ENCODE data around the gene STATH.
"Not testable (repeated sequence)": the region's sequence is repeated elsewhere in the genome, so short reads cannot be mapped to it uniquely, and the experiment has no call there.

Gene STATH, protein sequence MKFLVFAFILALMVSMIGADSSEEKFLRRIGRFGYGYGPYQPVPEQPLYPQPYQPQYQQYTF

DNA sequence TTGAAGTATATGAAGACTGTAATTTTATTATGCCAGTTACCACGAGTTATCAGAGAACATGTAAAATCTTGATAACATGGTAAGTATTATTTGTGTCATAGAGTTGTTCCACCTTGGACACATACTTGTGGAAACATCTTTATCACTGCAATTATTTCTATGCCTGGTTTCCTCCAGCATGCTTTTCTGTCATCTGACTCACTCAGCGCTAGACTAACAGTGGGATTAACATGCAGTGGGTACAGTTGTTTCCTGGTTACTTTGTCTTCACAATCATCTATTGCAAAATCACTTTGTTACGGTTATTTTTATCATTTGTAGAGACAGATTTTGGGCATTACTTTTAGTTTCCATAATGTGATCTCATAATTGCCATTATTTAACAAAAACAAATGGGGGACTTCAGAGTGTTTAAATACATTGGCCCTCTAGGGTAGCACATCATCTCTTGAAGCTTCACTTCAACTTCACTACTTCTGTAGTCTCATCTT is at the start of gene STATH:
Gene STATH, plus strand, starts transcription at position 441 of the 491 bp plus-strand sequence. CDS start 2,472 bp downstream, outside the sequence.
- no peak for DNase-seq

GRCh38 chr4:69951602-69952001 is 44.2 kb upstream of the STATH start:
- no peak for DNase-seq

- DNase-seq = no peak
Measured at GRCh38 chr4:69957209-69957608, 38.6 kb upstream of the STATH start.

- no peak for DNase-seq
Measured at GRCh38 chr4:69965628-69966027, 30.1 kb upstream of the STATH start, which contains the start of gene CSN2. TSS of gene CSN2 (minus strand) at chr4:69965728. CDS start at chr4:69960995, 4,733 bp downstream.

GRCh38 chr4:69970071-69970470 is 25.7 kb upstream of the STATH start:
- DNase-seq = no peak

- DNase-seq = no peak
Measured at GRCh38 chr4:69974631-69975030, 21.1 kb upstream of the STATH start.

DNA sequence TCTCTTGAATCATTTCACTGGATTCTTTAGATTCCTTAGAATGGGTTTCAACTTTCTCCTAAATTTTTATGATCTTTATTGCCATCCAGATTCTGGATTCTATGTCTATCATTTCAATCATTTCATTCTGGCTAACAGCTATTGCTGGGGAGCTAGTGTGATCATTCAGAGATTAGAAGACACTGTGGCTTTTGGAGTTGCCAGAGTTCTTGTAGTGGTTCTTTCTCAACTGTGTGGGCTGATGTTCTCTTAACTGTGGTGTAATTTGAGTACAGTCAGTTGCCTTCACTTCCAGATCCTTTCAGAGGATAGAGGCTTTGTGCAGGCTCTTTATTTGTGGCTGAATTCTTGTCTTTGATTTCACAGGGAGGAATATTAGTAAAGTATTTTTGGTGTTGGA is 18.2 kb upstream of the STATH start:
- DNase-seq = no peak

DNA sequence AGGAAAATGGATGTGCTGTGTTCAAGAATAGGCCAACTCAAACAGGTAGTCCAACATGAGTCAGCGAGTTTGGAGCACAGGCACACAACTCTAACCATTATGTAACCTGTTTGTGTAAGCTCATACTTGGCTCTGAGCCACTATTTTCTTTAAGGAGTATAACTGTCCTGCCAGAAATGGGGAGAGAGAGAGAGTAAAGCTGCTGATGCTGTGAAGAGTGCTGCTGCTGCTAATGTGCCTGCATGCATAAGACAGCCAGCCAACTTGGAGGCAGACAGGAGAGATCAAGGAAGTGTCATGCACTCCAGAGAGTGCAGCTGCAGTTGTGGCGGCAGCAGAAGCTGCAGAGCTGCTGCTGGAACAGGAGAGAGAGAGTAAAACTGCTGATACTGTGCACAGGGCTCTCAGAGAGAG is 11.7 kb upstream of the STATH start:
- DNase-seq = no peak

DNA sequence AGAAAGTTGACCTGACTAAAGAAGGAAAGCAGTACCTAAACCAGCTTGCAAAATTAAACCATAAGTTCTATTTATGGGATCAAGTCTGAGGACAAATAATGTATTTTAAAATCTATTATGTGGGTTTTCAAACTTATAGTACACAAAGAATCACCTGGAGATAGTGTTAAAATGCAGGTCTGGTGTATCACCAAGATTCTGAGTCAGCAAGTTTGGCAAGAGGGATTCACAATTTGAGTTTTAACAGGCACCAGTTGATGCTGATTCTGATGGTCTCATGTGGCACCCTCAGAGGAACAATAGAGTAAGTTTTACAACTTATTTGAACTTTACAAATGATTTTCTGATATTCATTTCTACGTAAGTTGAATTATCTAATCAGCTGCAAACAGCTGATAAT is 9.1 kb upstream of the STATH start:
- no peak for DNase-seq

DNA sequence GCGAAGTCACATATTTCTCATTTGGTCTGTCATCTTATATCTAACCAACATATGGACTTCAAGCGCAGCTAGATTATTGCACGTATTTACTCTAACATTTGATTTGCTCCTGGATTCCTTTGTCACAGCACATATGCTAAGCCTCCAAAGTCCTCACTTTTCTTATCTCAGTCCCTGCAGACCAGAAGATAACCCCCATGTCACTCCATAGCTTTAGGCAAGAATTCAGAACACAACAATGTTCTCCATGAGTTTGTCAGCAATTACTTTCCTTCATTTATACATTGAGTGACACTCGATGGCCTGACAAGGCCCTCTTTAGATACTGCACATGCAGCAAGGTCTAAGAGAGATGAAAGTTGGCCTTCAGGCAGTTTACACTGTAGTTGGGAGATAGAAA is 4.8 kb upstream of the STATH start:
- DNase-seq = no peak

DNA sequence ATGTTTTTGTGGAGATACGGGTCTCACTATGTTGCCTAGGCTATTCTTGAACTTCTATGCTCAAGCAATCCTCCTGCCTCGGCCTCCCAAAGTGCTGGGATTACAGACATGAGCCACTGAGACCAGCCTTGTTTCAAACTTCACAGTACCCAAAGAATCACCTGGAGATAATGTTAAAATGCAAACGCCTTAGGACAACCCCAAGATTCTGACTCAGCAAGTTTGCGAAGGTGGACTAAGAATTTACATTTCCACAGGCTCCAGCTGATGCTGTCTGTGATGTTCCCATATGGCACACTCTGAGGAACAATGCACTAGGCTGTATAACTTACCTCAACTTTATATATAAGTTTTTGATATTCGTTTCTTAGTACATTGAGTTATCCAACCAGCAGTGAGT is 984 bp upstream of the STATH start:
- no peak for DNase-seq

DNA sequence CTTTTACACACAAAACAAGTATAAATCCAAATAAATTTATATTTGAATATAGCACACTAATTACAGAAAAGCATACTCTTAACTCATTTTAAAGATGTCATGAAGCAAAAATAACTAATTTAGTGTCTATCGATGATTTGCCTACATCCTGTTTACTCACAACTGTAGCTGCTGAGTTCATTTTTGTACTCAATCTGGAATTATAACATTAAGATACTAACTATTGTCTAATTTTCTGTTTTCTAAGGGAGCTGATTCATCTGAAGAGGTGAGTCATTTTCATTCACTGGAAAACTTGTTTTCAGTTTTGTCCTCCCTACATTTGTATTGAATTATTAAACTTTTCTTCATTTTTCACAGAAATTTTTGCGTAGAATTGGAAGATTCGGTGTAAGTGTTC is 3.7 kb downstream of the STATH start:
- no peak for DNase-seq

DNA sequence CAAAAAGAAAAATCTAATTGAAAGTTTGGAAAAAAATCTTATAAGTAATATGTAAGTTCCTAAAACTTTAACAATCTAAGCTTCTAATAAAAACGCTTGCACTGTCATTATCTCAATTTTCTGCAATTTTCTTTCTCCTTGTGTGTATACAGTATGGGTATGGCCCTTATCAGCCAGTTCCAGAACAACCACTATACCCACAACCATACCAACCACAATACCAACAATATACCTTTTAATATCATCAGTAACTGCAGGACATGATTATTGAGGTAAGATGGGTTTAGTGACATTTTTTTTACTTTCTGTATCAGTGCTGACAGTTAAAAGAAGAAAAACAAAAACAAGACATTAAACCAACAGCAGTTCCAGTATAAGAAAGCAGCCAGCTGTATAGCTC is 4.9 kb downstream of the STATH start:
- no peak for DNase-seq

DNA sequence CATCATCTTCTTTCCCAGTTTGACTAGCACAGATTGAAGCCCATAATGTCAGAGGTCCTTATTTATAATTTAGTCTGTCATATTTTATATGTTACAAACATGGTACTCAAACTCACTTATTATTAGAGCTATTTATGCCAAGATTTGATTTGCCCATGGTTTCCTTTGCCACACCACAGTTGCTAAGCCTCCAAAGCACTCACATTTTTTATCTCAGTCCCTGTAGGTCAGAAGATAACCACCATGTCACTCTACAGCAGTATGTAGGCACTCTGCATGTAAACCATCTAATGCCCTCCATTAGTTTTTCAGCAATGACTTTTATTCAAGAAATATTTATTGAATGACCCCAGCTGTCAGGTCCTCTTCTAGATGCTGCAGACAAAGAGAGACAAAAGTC is 6.7 kb downstream of the STATH start:
- no peak for DNase-seq

DNA sequence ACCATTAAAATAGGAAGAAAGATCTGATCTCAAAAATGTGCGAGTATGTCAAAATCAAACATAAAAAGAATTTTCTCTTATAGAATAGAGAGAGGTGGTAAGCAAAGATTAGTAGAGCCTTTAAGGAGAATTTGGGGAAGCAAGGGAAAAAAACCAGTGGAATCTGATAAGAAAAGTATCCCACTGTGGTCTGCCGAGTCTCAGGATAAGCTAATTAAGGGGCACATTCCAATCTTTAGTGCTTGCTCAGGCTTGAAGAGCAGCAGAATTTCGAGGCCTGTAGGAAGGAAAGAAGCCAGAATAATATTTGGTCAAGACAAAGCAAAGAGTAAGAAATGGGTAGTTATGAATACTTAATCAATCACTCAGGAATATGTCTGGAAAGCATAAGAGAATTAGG is 13.0 kb downstream of the STATH start:
- DNase-seq = no peak

- not testable (repeated sequence) for DNase-seq
Measured at GRCh38 chr4:70019006-70019405, 23.2 kb downstream of the STATH start.

- no peak for DNase-seq
Measured at GRCh38 chr4:70023218-70023617, 27.5 kb downstream of the STATH start.

DNA sequence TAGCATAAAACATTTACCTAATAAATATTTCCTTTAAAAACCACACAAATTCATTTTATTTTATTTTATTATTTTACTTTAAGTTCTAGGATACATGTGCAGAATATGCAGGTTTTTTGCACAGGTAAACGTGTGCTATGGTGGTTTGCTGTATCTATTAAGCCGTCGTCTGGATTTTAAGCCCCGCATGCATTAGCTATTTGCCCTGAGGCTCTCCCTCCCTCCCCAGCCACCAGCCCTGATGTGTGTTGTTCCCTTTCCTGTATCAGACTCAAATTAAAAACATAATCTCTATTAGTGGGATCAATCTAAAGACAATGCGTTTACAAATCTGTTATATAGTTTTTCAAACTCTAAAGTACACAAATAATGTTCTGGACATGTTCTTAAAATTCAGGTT is 31.2 kb downstream of the STATH start:
- DNase-seq = no peak

- DNase-seq = not testable (repeated sequence)
Measured at GRCh38 chr4:70028159-70028558, 32.4 kb downstream of the STATH start, which contains the start of gene HTN3. TSS of gene HTN3 (plus strand) at chr4:70028459. CDS start at chr4:70030741, 2,282 bp downstream.

DNA sequence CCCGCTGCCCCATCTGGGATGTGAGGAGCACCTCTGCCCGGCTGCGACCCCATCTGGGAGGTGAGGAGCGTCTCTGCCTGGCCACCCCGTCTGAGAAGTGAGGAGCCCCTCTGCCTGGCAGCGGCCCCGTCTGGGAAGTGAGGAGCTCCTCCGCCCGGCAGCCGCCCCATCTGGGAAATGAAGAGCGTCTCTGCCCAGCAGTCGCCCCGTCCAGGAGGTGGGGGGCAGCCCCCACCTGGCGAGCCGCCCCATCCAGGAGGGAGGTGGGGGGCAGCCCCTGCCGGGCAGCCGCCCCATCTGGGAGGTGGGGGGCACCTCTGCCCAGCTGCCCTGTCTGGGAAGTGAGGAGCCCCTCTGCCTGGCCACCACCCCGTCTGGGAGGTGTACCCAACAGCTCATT is 41.8 kb downstream of the STATH start:
- not testable (repeated sequence) for DNase-seq

DNA sequence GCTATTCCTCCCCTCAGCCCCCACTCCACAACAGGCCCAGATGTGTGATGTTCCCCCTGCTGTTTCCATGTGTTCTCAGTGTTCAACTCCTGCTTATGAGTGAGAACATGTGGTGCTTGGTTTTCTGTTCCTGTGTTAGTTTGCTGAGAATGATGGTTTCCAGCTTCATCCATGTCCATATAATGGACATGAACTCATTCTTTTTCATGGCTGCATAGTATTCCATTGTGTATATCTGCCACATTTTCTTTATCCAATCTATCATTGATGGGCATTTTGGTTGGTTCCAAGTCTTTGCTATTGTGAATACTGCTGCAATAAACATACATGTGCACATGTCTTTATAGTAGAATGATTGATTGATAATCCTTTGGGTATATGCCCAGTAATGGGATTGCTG is 44.2 kb downstream of the STATH start:
- DNase-seq = not testable (repeated sequence)

- DNase-seq = no peak
Measured at GRCh38 chr4:70041652-70042286, 46.0 kb downstream of the STATH start.

GRCh38 chr4:70050138-70050537 is 54.4 kb downstream of the STATH start, which contains the start of gene HTN1:
TSS of gene HTN1 (plus strand) at chr4:70050438. CDS start at chr4:70053077, 2,639 bp downstream.
- not testable (repeated sequence) for DNase-seq

Measured in activated effector memory CD4-positive, alpha-beta T cell treated with Interleukin-2 at 50 U/mL for 16 hours (primary cell).